OCI-LY3 (cell line): Measurements from ENCODE around the gene NGF.

Experiments used
- H2AFZ ChIP-seq: fragments of 200-600, 300-600 bp; shearing (Covaris generic); 2 replicates; pipeline ENCODE4 v1.6.0; 2014; ENCODE audit warnings: antibody characterized with exemption, low read depth, low read length
- H3K27ac ChIP-seq: fragments of 200-600, 300-600 bp; sonication (generic); 2 replicates; pipeline ENCODE4 v1.5.1; 2014; ENCODE audit warnings: mild to moderate bottlenecking, low read length, moderate library complexity, mixed read lengths
- H3K27me3 ChIP-seq: fragments of 200-600, 300-600 bp; sonication (generic); 2 replicates; pipeline ENCODE4 v1.6.1; 2014; ENCODE audit warnings: low read depth, low read length, mixed read lengths
- H3K36me3 ChIP-seq: fragments of 200-600, 300-600 bp; sonication (generic); replicated peaks from 2 replicates; pipeline ENCODE3; 2014; ENCODE audit warnings: low read depth, low read length, mixed read lengths
- H3K4me1 ChIP-seq: fragments of 300-600, 200-600 bp; sonication (generic); 2 replicates; pipeline ENCODE4 v1.6.1; 2014; ENCODE audit warnings: low read length, mixed read lengths
- H3K4me2 ChIP-seq: fragments of 200-600, 300-600 bp; sonication (generic); 2 replicates; pipeline ENCODE4 v1.6.1; 2014; ENCODE audit warnings: low read length, mixed read lengths
- H3K4me3 ChIP-seq: fragments of 300-600, 200-600 bp; sonication (generic); 2 replicates; pipeline ENCODE4 v1.5.1; 2014; ENCODE audit warnings: antibody characterized with exemption, mild to moderate bottlenecking, low read length, moderate library complexity
- H3K79me2 ChIP-seq: fragments of 300-600, 200-600 bp; shearing (Covaris generic); 2 replicates; pipeline ENCODE4 v1.6.1; 2014; ENCODE audit warnings: mild to moderate bottlenecking, low read length, mixed read lengths
- H3K9ac ChIP-seq: fragments of 300-600, 200-600 bp; shearing (Covaris generic); 2 replicates; pipeline ENCODE4 v1.6.0; 2014; ENCODE audit warnings: mild to moderate bottlenecking, low read length, moderate library complexity
- H3K9me3 ChIP-seq: fragments of 200-600, 300-600 bp; shearing (Covaris generic); 2 replicates; pipeline ENCODE4 v1.6.1; 2014; ENCODE audit warnings: low read length, mixed read lengths; ENCODE audit not compliant: insufficient read depth
- H4K20me1 ChIP-seq: fragments of 200-600, 300-600 bp; sonication (generic); 2 replicates; pipeline ENCODE4 v1.6.1; 2016; ENCODE audit warnings: low read length, mixed read lengths; ENCODE audit not compliant: insufficient read depth
- CTCF ChIP-seq: fragments of 200-600, 300-600 bp; sonication (generic); IDR thresholded peaks from 2 replicates; pipeline ENCODE4 v1.5.1; 2014; ENCODE audit warnings: antibody characterized with exemption, low read length, low read depth
- EZH2phosphoT487 ChIP-seq: fragments of 200-600 bp; shearing (Covaris generic); IDR thresholded peaks from 2 replicates; pipeline ENCODE4 v1.6.1; 2018; ENCODE audit warnings: antibody characterized with exemption, mixed run types, low read depth

Gene NGF

GRCh38 chr1:115306146-115306545, 31.9 kb downstream of the NGF start:
- Histone ChIP-seq H3K27ac (no peak overlapping the region), H3K27me3 (no peaks in the 10 kb centered on the region), H3K9me3 (no peaks in the 10 kb centered on the region), H3K4me3 (no peak overlapping the region), H3K9ac (no peak overlapping the region), H3K79me2 (no peaks in the 10 kb centered on the region), H3K4me2 (no peak overlapping the region), H3K4me1 (no peaks in the 10 kb centered on the region), H4K20me1 (no peaks in the 10 kb centered on the region), H3K36me3 (no peaks in the 10 kb centered on the region), H2AFZ (no peak overlapping the region)
- no peak for TF ChIP-seq EZH2phosphoT487
- no peak for TF ChIP-seq CTCF

- Histone ChIP-seq H3K4me2 (no peak overlapping the region), H2AFZ (no peak overlapping the region), H3K9me3 (no peaks in the 10 kb centered on the region), H3K27ac (no peak overlapping the region), H3K27me3 (peaks cover 8% of the 10 kb centered on the region), H3K9ac (no peak overlapping the region), H3K4me1 (no peaks in the 10 kb centered on the region), H3K79me2 (no peaks in the 10 kb centered on the region), H3K4me3 (no peak overlapping the region), H3K36me3 (no peaks in the 10 kb centered on the region), H4K20me1 (no peaks in the 10 kb centered on the region)
- TF ChIP-seq EZH2phosphoT487: no peak
- no peak for TF ChIP-seq CTCF
These were observed 34.7 kb downstream of the NGF start for GRCh38 chr1:115303364-115303763.

- peaks cover 15% of the 10 kb centered on the region for H3K27me3 ChIP-seq
- no peak overlapping the region for H2AFZ ChIP-seq
- H3K79me2 ChIP-seq: no peaks in the 10 kb centered on the region
These were observed 35.6 kb downstream of the NGF start for GRCh38 chr1:115302390-115302961.

GRCh38 chr1:115301438-115302020, 36.5 kb downstream of the NGF start:
- Histone ChIP-seq H3K36me3 (no peaks in the 10 kb centered on the region), H3K27me3 (peaks cover 15% of the 10 kb centered on the region), H3K9me3 (no peaks in the 10 kb centered on the region), H3K4me2 (no peak overlapping the region), H4K20me1 (no peaks in the 10 kb centered on the region), H2AFZ (no peak overlapping the region), H3K4me3 (no peak overlapping the region), H3K4me1 (peaks cover 6% of the 10 kb centered on the region; the same call in 1 of the 2 replicates), H3K27ac (no peak overlapping the region), H3K79me2 (no peaks in the 10 kb centered on the region), H3K9ac (no peak overlapping the region)
- TF ChIP-seq CTCF (no peak), EZH2phosphoT487 (no peak)

More at GRCh38 chr1:115302390-115302961, 35.6 kb downstream of the NGF start:
- Histone ChIP-seq H3K4me3 (no peak overlapping the region), H3K4me2 (no peak overlapping the region), H4K20me1 (no peaks in the 10 kb centered on the region), H3K36me3 (no peaks in the 10 kb centered on the region), H3K4me1 (no peaks in the 10 kb centered on the region), H3K9ac (no peak overlapping the region), H3K9me3 (no peaks in the 10 kb centered on the region), H3K27ac (no peak overlapping the region)
- TF ChIP-seq CTCF (no peak), EZH2phosphoT487 (no peak)
